Measurements from ENCODE around the gene HEXIM1. TPM values are rescaled to one million over a fixed set of nuclear protein-coding genes. Genes with fewer than 3 reads are reported as not detected.
A peak's percentile ranks its signal among the peaks of the same experiment; 100 is the strongest.

HEXIM1 gene
- total RNA-seq, 4 donors from 2014 or later = 38.0 to 54.9 (median 42.6) TPM

DNA sequence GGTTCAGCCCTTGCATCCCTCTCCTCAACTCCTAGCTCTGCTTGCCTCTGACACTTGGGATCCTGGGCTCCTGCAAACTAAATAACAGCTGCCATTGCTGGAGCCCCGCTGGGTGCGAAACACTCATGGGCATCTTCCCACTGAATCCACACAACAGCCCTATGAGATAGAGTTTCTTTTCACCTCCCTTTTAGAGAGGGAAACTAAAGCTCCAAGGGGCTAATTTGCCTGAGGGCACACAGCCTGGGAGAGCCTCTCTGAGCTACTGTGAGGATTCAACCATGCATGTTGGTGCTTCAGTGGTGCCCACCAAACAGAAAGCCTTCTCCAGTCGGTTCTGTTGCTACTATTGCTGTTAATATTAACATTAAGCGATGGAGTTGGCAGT is 8.7 kb upstream of the HEXIM1 start:
- Histone ChIP-seq H3K36me3 (no peaks in the 10 kb centered on the region), H3K27me3 (no peaks in the 10 kb centered on the region), H3K4me1 (peaks cover 19 to 42% (median 37%) of the 10 kb centered on the region in 4 donors), H3K9me3 (no peaks in the 10 kb centered on the region), H3K27ac (no peak overlapping the region), H3K4me3 (no peak overlapping the region)
- in situ Hi-C loops (cut with MboI; ENCODE audit: low pct_ligation_motif_present in 1 of 4, low pct_unique_long_range_greater_than_20kb in 1 of 4, low sequenced_read_pairs in 3 of 4) = loop anchor here in 3 of 4 donors (5.0 to 10.0 kb wide), 2 partner anchors 55 to 58 kb away; no protein-coding TSS in a partner anchor
- 88% methylated on average over 4 of the region's 4 CpGs; no CpG with 5 or more reads in 1 of the 2 donors for WGBS, 2 donors (ENCODE audit: low coverage in 1 of 2)
- TF ChIP-seq POLR2AphosphoS5 (IDR thresholded peaks at IDR 0.05) = no peak
- DNase-seq = no peak
- intact Hi-C loops (cut with DNase I; ENCODE audit: low total_unique reads) = loop anchor here (10.0 kb wide), 1 partner anchor 365 kb away; no protein-coding TSS in a partner anchor

- Histone ChIP-seq H3K36me3 (no peaks in the 10 kb centered on the region), H3K27me3 (no peaks in the 10 kb centered on the region), H3K27ac (peak overlapping the region; percentile 84 to 99 (median 92)), H3K4me1 (peaks cover 21 to 43% (median 31%) of the 10 kb centered on the region in 4 donors), H3K9me3 (no peaks in the 10 kb centered on the region), H3K4me3 (peak overlapping the region in 2 of 4 donors; percentile 37 to 54)
- 83% methylated on average over 13 of the region's 13 CpGs; no CpG with 5 or more reads in 1 of the 2 donors for WGBS, 2 donors (ENCODE audit: low coverage in 1 of 2)
- intact Hi-C loops (cut with DNase I; ENCODE audit: low total_unique reads) (loop anchor here (10.0 kb wide), 1 partner anchor 958 kb away; the partner anchor contains the start of gene TMUB2), in situ Hi-C loops (cut with MboI; ENCODE audit: low pct_ligation_motif_present in 1 of 4, low pct_unique_long_range_greater_than_20kb in 1 of 4, low sequenced_read_pairs in 3 of 4) (no loop called here)
- no peak for TF ChIP-seq POLR2AphosphoS5 (IDR thresholded peaks at IDR 0.05)
- TF ChIP-seq EP300 (IDR thresholded peaks at IDR 0.05; ENCODE audit: low read depth) = no peak
- no peak for TF ChIP-seq POLR2A (IDR thresholded peaks at IDR 0.05)
- no peak for TF ChIP-seq CTCF (IDR thresholded peaks at IDR 0.05)
- no peak for DNase-seq
Measured at GRCh38 chr17:45143094-45143670, 5.1 kb upstream of the HEXIM1 start.

DNA sequence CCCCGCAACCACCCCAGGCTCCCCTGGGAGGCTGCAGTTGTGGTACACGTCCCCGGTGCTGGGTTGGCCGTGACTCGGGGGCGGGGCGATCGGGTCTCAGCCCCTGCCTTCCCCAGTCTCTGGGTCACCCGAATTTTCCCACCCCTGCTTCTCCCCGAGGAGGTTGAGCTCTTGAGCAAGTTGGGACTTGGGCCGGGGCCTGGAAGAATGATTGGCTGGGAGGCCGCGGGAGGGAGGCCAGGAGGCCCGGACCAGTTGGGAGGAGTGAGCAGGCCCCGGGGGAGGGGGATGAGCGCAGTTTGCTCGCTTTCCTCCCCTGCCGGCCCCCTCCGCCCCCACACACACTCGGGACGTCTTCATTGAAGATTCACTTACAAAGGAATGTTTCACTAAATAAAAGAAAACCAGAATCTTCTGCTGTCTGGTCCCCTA is 4.5 kb upstream of the HEXIM1 start:
- peak overlapping the region; percentile 84 to 99 (median 92) for H3K27ac ChIP-seq
- in situ Hi-C loops (cut with MboI; ENCODE audit: low pct_ligation_motif_present in 1 of 4, low pct_unique_long_range_greater_than_20kb in 1 of 4, low sequenced_read_pairs in 3 of 4) = no loop called here
- DNase-seq = peak; percentile 78
- H3K36me3 ChIP-seq = no peaks in the 10 kb centered on the region
- TF ChIP-seq CTCF (IDR thresholded peaks at IDR 0.05) (no peak), POLR2AphosphoS5 (IDR thresholded peaks at IDR 0.05) (peak in 1 of 3 donors; percentile 5)
- no peaks in the 10 kb centered on the region for H3K27me3 ChIP-seq
- H3K4me1 ChIP-seq = peaks cover 21 to 42% (median 30%) of the 10 kb centered on the region in 4 donors
- WGBS, 2 donors (ENCODE audit: low coverage in 1 of 2) = 18 to 25% methylated on average over 12 to 20 of the region's 21 CpGs
- peak overlapping the region; percentile 3 to 54 (median 34) for H3K4me3 ChIP-seq
- intact Hi-C loops (cut with DNase I; ENCODE audit: low total_unique reads) = loop anchor here (10.0 kb wide), 1 partner anchor 959 kb away; the partner anchor contains the start of gene TMUB2
- no peaks in the 10 kb centered on the region for H3K9me3 ChIP-seq

DNA sequence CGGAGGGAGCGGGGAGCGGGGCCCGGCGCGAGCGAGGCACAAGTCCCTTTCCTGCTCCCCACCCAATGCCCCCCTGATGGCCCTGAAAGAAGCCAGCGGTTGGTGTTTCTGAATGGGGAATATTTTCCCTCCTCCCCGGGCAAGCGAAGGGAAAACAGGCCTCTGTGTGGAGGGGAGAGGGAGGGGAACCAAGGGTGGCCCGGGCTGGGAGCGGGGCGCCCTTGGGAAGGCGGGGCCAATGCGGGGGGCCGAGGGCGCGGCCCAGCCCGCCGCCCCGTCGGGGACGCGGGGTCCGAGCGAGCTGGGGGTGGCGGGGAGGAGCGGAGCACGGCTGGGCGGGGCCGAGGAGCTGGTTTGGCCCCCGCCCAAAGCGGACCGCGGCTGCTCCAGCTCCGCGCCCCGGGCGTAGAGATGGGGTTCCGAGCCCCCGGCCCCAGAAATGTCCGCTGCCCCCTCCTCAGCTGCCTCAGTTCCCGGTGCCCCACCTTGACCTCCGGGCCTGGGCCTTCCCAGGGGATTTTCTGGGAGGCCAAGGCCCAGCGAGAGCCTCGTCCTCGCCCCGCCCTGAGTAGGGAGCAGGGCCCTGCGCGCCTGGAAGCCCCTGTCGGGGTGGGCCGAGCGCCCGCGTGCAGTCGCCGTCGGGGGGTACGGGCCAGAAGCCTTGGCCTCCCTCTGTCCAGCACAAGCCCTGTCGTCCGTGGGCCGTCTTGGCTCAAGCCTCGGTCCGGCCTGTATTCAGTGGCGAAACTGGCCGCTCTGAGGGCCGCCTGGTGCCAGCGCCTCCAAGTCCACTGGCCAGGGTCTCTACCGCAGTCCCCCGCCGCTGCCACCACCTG is 3.9 kb upstream of the HEXIM1 start:
- WGBS, 2 donors (ENCODE audit: low coverage in 1 of 2) = 0 to 31% methylated on average over 1 to 33 of the region's 71 CpGs
- Histone ChIP-seq H3K36me3 (no peaks in the 10 kb centered on the region), H3K9me3 (no peaks in the 10 kb centered on the region), H3K27me3 (no peaks in the 10 kb centered on the region), H3K4me3 (peak overlapping the region; percentile 20 to 54 (median 34)), H3K4me1 (peaks cover 21 to 45% (median 30%) of the 10 kb centered on the region in 4 donors), H3K27ac (peak overlapping the region; percentile 84 to 99 (median 92))
- intact Hi-C loops (cut with DNase I; ENCODE audit: low total_unique reads) (loop anchor here (10.0 kb wide), 1 partner anchor 960 kb away; the partner anchor contains the start of gene TMUB2), in situ Hi-C loops (cut with MboI; ENCODE audit: low pct_ligation_motif_present in 1 of 4, low pct_unique_long_range_greater_than_20kb in 1 of 4, low sequenced_read_pairs in 3 of 4) (no loop called here)
- peak; percentile 69 for DNase-seq
- TF ChIP-seq POLR2AphosphoS5 (IDR thresholded peaks at IDR 0.05) (peak; percentile 1 to 8 (median 4)), POLR2A (IDR thresholded peaks at IDR 0.05) (peak; percentile 1), EP300 (IDR thresholded peaks at IDR 0.05; ENCODE audit: low read depth) (no peak), CTCF (IDR thresholded peaks at IDR 0.05) (no peak)

Measured in transverse colon (tissue), 4 donors.